Measurements from ENCODE around the gene DUSP16. TPM values are rescaled to one million over a fixed set of nuclear protein-coding genes. Genes with fewer than 3 reads are reported as not detected.

The DUSP16 gene
- total RNA-seq, 4 donors from 2014 or later: 20.5 to 46.0 (median 35.5) TPM

- Histone ChIP-seq H3K36me3 (no peaks in the 10 kb centered on the region), H3K4me3 (no peak overlapping the region), H3K4me1 (no peaks in the 10 kb centered on the region), H3K9me3 (peaks cover 0 to 9% of the 10 kb centered on the region in 2 donors), H3K27ac (no peak overlapping the region), H3K27me3 (no peaks in the 10 kb centered on the region)
- TF ChIP-seq POLR2A (IDR thresholded peaks at IDR 0.05) (no peak), CTCF (IDR thresholded peaks at IDR 0.05) (no peak)
- intact Hi-C loops (cut with DNase I; ENCODE audit: low total_unique reads): no loop called here
- no peak for DNase-seq
Observed at GRCh38 chr12:12425001-12425400, 137.7 kb downstream of the DUSP16 start.

Other genes starting within 250 kb of the DUSP16 start
- 10 to 100 TPM in 2 of 4 donors, 1 to 10 TPM in 2; 5.1 to 34.4 (median 16.9) TPM for gene MANSC1, start 212.6 kb downstream of the DUSP16 start, total RNA-seq
- gene BORCS5, start 205.8 kb downstream of the DUSP16 start, total RNA-seq: 10 to 100 TPM in 3 of 4 donors, under 1 TPM in 1; 0.51 to 87.1 (median 17.9) TPM
- gene CREBL2, start 49.0 kb upstream of the DUSP16 start, total RNA-seq: 10 to 100 TPM; 18.7 to 33.4 (median 28.3) TPM
- under 1 TPM in 1 of 4 donors, not detected in 3; 0.83 TPM for gene GPR19, start 133.3 kb upstream of the DUSP16 start, total RNA-seq
- 100 to 1,000 TPM in 1 of 4 donors, 10 to 100 TPM in 3; 40.7 to 104 (median 86.0) TPM for gene CDKN1B, start 154.5 kb upstream of the DUSP16 start, total RNA-seq
- 10 to 100 TPM; 25.0 to 88.8 (median 57.9) TPM for gene APOLD1, start 222.8 kb upstream of the DUSP16 start, total RNA-seq